GM21717 (cell line): ENCODE results near the gene ST6GALNAC1.

Experiments used
- ATAC-seq: cut with Tn5 transposase; IDR thresholded peaks from one replicate; pipeline ENCODE4 v1.9.1; 2021; ENCODE audit warnings: mild to moderate bottlenecking, moderate library complexity; ENCODE audit not compliant: unreplicated experiment

ST6GALNAC1 gene

DNA sequence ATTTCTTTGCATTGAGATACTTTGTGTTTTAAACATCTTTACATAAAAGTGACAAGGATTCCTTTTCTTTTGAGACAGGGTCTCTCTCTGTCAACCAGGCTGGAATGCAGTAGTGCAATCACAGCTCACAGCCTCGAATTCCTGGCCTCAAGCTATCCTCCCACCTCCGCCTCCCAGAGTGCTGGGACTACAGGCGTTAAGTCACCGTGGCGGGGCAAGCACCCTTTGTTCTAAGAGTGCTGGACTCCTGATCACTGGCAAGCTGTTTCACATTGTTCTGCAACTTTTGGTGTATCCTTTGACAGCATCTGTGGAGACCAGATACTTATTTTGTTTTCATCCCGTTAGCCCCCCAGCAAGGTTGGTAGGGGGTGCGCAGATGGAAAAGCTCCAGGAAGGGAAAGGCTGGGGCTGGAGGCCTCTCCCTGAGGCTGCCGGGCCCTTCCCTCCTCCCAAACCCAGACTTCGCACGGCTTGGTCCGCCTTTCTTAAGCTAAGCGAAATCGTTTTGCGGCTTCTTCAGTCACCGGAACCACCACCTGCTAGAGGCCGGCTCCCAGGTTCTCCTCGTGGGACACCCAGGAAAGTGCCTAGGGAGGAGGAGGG, 59.0 kb downstream of the ST6GALNAC1 start:
- no peak for ATAC-seq

DNA sequence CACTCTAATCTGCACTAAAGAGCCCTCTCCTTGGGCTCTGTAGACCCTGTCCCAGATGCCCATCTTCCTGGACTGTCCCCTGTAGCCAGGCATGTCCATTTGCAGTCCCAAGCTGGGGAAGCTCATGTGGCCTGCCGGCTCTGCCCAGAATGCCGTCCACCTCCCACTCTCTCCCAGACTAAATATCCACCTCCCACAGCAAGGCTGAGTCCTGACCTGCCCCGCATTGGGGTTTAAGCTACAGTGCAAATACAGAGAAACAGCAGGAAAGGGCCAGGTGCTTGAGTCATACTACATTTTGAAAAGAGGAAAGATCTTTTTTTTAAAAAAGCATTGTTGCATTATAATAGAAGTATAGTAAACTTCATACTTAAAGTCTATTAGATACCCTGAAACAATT, 60.9 kb downstream of the ST6GALNAC1 start:
- ATAC-seq = no peak

DNA sequence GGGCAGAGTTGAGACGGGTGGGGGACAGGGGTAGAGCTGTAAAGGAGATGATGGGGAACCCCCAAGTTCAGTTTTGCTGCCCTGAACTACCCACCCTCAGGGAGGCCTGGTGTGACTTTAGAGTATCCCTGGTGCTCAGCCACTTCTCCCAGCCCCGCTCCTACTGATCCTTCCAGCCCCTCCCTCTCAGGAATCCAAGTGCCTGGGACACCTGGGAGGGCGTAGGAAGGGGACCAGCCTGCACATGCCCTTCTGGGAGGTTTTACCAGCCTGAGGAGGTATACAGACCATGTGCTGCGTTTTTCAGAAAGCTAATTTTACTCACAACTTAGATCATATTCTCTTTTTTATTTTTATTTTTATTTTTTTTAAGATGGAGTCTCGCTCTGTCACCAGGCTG, 62.0 kb downstream of the ST6GALNAC1 start:
- ATAC-seq = no peak

DNA sequence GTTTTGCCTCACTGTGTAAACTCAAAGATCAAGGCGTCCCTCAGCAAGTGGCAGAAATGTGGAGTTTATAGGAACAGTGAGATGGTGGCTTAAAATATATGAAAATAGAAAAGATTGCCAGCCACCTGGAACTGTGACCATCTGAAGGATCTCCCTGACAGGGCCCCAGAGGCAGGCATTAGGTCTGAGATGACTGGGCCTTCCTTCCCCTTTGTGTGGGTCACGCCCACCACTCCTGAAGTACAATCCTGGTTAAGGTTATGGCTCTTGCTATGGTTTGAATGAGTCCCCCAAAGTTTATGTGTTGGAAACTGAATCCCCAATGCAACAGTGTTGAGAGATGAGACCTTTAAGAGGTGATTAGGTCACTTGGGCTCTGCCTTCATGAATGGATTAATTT, 64.3 kb downstream of the ST6GALNAC1 start:
- ATAC-seq = no peak

DNA sequence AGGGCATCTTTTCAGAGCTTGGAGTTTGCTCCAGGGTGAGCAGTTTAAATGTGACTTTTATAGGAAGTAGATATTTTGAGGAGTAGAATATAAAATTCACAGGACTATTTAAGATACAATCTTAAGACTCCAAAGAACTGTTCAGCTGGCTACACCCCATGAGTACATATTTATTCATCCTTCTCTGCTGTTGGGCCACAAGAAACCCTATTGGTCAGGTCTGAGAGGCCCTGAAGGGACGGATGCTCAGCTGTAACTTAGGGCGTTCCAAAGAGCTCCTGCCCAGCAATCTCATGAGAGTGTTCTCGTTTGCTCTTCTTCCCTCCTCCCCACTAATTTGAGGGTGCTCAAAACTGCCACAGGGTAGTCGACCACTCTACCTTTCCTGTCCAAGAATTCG, 65.2 kb downstream of the ST6GALNAC1 start:
- no peak for ATAC-seq

DNA sequence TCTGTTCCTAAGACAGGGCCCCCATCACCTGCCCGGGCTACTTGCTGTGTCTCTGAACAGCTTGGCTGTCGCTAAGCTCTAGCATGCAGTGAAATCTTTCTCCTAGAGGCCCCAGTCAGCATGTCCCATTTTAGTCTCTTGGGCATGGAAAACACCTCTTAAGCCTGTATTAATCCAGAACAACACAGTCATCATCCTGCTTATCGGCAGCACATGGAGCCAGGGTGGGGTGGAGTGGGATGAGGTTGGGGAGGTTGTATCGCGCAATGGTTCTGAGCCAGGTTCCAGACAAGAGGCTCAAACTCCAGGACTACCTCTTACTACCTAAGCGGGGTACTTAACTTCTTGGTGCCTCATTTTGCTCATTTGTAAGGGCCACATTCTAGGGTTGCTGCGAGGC, 65.7 kb downstream of the ST6GALNAC1 start:
- no peak for ATAC-seq

DNA sequence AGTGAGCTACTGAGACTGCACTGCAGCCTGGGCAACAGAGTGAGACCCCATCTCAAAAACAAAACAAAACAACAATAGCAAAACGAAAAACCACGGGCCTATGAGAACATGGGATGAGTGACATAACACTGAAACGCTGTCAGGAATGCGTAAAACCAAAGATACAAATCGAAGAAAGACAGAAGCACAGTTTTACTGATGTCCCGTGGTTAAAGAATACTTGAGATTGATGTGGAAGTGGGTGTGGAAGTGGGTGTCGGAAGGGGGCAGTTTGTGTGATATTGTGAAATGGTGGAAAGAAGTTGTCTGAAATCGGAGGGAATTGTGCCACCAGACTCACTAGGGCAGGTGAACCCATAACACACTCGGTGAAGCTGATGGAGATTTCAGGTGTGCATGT, 67.4 kb downstream of the ST6GALNAC1 start:
- ATAC-seq = no peak

DNA sequence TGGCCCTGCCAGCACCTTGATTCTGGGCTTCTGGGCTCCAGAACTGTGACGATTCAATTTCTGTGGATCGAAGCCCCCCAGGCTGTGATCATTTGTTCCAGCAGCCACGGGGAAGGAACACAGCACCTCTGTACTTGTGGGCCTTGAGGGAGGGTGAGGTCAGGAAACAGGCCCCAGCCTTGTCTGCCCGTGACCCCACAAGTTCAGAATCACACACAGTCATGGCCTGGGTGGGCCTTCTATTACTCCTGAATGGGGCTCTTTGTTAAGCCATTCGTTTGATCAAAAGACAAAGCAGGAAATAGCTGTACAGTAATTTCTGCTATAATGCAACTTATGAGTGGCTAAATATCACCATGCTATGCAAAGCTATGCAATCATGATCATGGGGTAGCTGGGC, 68.0 kb downstream of the ST6GALNAC1 start:
- no peak for ATAC-seq
